Activated CD4-positive, alpha-beta T cell treated with anti-CD3 and anti-CD28 coated beads, Interleukin-2, amount 10 ng/mL, durations not matched to agents 7 days and 5 days (primary cell): Measurements from ENCODE around the gene OXA1L. TPM values are rescaled to one million over a fixed set of nuclear protein-coding genes. Genes with fewer than 3 reads are reported as not detected.
"Not testable (repeated sequence)": the region's sequence is repeated elsewhere in the genome, so short reads cannot be mapped to it uniquely, and the experiment has no call there.

Source experiments
- CTCF ChIA-PET: fragments of 350-600 bp; sonication (Branson Sonifier 250); formaldehyde crosslinking; loops from one replicate; lab custom pipeline; 2021; ENCODE audit warnings: antibody characterized with exemption; lab: Charles Lee
- POLR2A ChIA-PET: fragments of 350-600 bp; sonication (Branson Sonifier 250); formaldehyde crosslinking; loops from one replicate; lab custom pipeline; 2021; ENCODE audit warnings: antibody characterized with exemption; lab: Charles Lee
- DNase-seq: peaks from one replicate; pipeline ENCODE4 v3.0.0-alpha.2; 2020
- H3K27ac Mint-ChIP-seq: one replicate; pipeline ENCODE4 v1.8.0; 2021; ENCODE audit warnings: mild to moderate bottlenecking, moderate library complexity, mixed read lengths
- H3K27me3 Mint-ChIP-seq: one replicate; pipeline ENCODE4 v1.8.0; 2021; ENCODE audit warnings: mixed read lengths
- H3K36me3 Mint-ChIP-seq: one replicate; pipeline ENCODE4 v1.8.0; 2021; ENCODE audit warnings: low read depth, mixed read lengths
- H3K4me1 Mint-ChIP-seq: one replicate; pipeline ENCODE4 v1.8.0; 2021; ENCODE audit warnings: mixed read lengths
- H3K4me3 Mint-ChIP-seq: one replicate; pipeline ENCODE4 v1.8.0; 2021; ENCODE audit warnings: mild to moderate bottlenecking, moderate library complexity, mixed read lengths
- H3K9me3 Mint-ChIP-seq: one replicate; pipeline ENCODE4 v1.8.0; 2021; ENCODE audit warnings: mixed read lengths
- total RNA-seq, 2 experiments: library from RNA; stranded (reverse); gene quantifications; one replicate each; pipeline ENCODE4 v1.2.3, GENCODE V29; 2021

The OXA1L gene
- total RNA-seq, 2 experiments from 2014 or later: 122 to 141 TPM

GRCh38 chr14:22772725-22773124, 6.2 kb downstream of the OXA1L start:
- Mint-ChIP-seq H3K4me1 (peaks cover 18% of the 10 kb centered on the region), H3K4me3 (no peak overlapping the region), H3K27ac (no peak overlapping the region), H3K36me3 (peaks cover 60% of the 10 kb centered on the region), H3K9me3 (no peaks in the 10 kb centered on the region), H3K27me3 (no peaks in the 10 kb centered on the region)
- no peak for DNase-seq
- ChIA-PET POLR2A (no interaction called here), CTCF (interaction anchor here (1.0 to 1.9 kb wide), 2 partner anchors 10 to 203 kb away, joined by 5 to 12 read pairs; no protein-coding TSS in a partner anchor)

GRCh38 chr14:22773162-22774010, 6.9 kb downstream of the OXA1L start:
- POLR2A ChIA-PET: no interaction called here
- Mint-ChIP-seq H3K4me1 (peaks cover 11% of the 10 kb centered on the region), H3K9me3 (no peaks in the 10 kb centered on the region), H3K27ac (no peak overlapping the region), H3K36me3 (peaks cover 55% of the 10 kb centered on the region), H3K4me3 (no peak overlapping the region), H3K27me3 (no peaks in the 10 kb centered on the region)
- no peak for DNase-seq
- CTCF ChIA-PET: interaction anchor here (0.6 to 1.9 kb wide), 4 partner anchors 9 to 406 kb away, joined by 4 to 12 read pairs (median 5); no protein-coding TSS in a partner anchor

- CTCF ChIA-PET: interaction anchor here (0.5 to 1.9 kb wide), 5 partner anchors 7 to 720 kb away, joined by 3 to 12 read pairs (median 4); partner anchors contain the start of gene OXA1L
- H3K9me3 Mint-ChIP-seq: no peaks in the 10 kb centered on the region
- no peak overlapping the region for H3K27ac Mint-ChIP-seq
- no peak overlapping the region for H3K4me3 Mint-ChIP-seq
- H3K4me1 Mint-ChIP-seq: peaks cover 7% of the 10 kb centered on the region
- peaks cover 50% of the 10 kb centered on the region for H3K36me3 Mint-ChIP-seq
- DNase-seq: no peak
- POLR2A ChIA-PET: no interaction called here
- H3K27me3 Mint-ChIP-seq: no peaks in the 10 kb centered on the region
These were observed 7.7 kb downstream of the OXA1L start for GRCh38 chr14:22774011-22774706.

GRCh38 chr14:22776215-22776614, 9.7 kb downstream of the OXA1L start:
- Mint-ChIP-seq H3K27ac (no peak overlapping the region), H3K36me3 (peaks cover 29% of the 10 kb centered on the region), H3K4me3 (no peak overlapping the region), H3K27me3 (no peaks in the 10 kb centered on the region), H3K4me1 (peaks cover 2% of the 10 kb centered on the region), H3K9me3 (no peaks in the 10 kb centered on the region)
- ChIA-PET CTCF (no interaction called here), POLR2A (no interaction called here)
- no peak for DNase-seq

DNA sequence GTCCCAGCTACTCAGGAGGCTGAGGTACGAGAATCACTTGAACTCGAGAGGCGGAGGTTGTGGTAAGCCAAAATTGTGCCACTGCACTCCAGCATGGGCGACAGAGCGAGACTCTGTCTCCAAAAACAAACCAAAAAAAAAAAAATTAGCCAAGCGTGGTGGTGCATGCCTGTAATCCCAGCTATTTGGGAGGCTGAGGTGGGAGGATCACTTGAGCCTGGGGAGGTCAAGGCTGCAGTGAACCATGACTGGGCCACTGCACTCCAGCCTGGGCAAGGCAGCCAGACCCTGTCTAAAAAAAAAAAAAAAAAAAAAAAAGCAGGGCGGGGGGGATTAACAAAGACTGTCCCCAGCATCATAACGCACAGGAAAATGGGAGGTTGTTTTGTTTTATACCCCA, 10.4 kb downstream of the OXA1L start:
- H3K9me3 Mint-ChIP-seq, H3K27ac Mint-ChIP-seq, H3K27me3 Mint-ChIP-seq, H3K4me1 Mint-ChIP-seq, DNase-seq, H3K4me3 Mint-ChIP-seq, POLR2A ChIA-PET: not testable (repeated sequence)
- peaks cover 23% of the 10 kb centered on the region for H3K36me3 Mint-ChIP-seq
- CTCF ChIA-PET: interaction anchor here (0.6 kb wide), 1 partner anchor 113 kb away, joined by 3 read pairs; no protein-coding TSS in a partner anchor

DNA sequence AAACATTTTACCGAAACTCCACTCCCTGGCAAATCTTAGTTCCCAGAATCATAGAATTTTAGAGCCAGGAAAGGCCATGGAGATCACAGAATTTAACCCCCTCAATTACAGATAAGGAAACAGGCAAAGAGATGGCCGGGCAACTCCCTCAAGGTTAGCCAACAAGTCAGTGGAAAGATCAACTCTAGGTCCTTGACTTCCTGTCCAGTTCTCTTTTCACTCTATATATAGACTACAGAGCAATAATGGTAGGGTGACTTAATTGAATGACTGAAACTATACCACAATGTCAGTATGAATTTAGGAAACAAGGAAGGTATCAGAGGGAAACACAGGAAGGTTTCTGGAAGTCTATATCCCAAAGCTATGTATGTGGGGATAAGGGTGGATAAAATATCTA, 11.6 kb downstream of the OXA1L start:
- Mint-ChIP-seq H3K4me1 (no peaks in the 10 kb centered on the region), H3K9me3 (no peaks in the 10 kb centered on the region), H3K4me3 (no peak overlapping the region), H3K27me3 (no peaks in the 10 kb centered on the region), H3K36me3 (peaks cover 14% of the 10 kb centered on the region), H3K27ac (no peak overlapping the region)
- no peak for DNase-seq
- POLR2A ChIA-PET: interaction anchor here (1.1 kb wide), 1 partner anchor 86 kb away, joined by 5 read pairs; no protein-coding TSS in a partner anchor
- CTCF ChIA-PET: interaction anchor here (0.7 to 1.3 kb wide), 3 partner anchors 12 to 212 kb away, joined by 3 to 5 read pairs (median 4); partner anchors contain the start of gene OXA1L

GRCh38 chr14:22780105-22780679, 13.7 kb downstream of the OXA1L start:
- Mint-ChIP-seq H3K9me3 (no peaks in the 10 kb centered on the region), H3K4me3 (no peak overlapping the region), H3K27me3 (no peaks in the 10 kb centered on the region), H3K36me3 (no peaks in the 10 kb centered on the region), H3K27ac (no peak overlapping the region), H3K4me1 (no peaks in the 10 kb centered on the region)
- no peak for DNase-seq
- ChIA-PET POLR2A (no interaction called here), CTCF (interaction anchor here (1.9 kb wide), 1 partner anchor 210 kb away, joined by 4 read pairs; no protein-coding TSS in a partner anchor)

DNA sequence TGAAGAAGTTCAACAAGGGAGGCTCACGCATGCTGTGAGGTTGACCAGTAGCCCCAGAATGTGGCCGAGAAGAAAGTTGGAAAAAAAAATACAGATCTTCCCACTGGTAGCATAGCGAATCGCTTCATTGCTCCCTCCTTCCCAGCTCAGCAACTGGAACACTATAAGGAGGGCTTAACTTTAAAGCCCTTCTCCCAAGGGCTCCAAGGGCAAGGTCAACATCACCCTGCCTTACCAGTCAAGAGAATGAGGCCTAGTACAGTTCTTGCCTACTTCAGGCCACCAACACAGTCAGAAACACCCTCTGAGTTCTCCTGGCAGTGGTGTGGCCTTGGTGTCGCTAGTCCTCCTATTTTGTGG, 14.4 kb downstream of the OXA1L start:
- H3K27me3 Mint-ChIP-seq: no peaks in the 10 kb centered on the region
- H3K27ac Mint-ChIP-seq: no peak overlapping the region
- ChIA-PET CTCF (interaction anchor here (1.2 to 1.9 kb wide), 2 partner anchors 137 to 211 kb away, joined by 3 to 4 read pairs; no protein-coding TSS in a partner anchor), POLR2A (no interaction called here)
- no peaks in the 10 kb centered on the region for H3K4me1 Mint-ChIP-seq
- DNase-seq: no peak
- no peaks in the 10 kb centered on the region for H3K9me3 Mint-ChIP-seq
- H3K36me3 Mint-ChIP-seq: no peaks in the 10 kb centered on the region
- H3K4me3 Mint-ChIP-seq: no peak overlapping the region

GRCh38 chr14:22781301-22781991, 15.0 kb downstream of the OXA1L start:
- Mint-ChIP-seq H3K4me1 (no peaks in the 10 kb centered on the region), H3K36me3 (no peaks in the 10 kb centered on the region), H3K4me3 (no peak overlapping the region), H3K9me3 (no peaks in the 10 kb centered on the region), H3K27me3 (no peaks in the 10 kb centered on the region), H3K27ac (no peak overlapping the region)
- ChIA-PET CTCF (interaction anchor here (0.8 to 2.2 kb wide), 4 partner anchors 8 to 211 kb away, joined by 3 to 12 read pairs (median 4); no protein-coding TSS in a partner anchor), POLR2A (interaction anchor here (0.7 kb wide), 1 partner anchor 224 kb away, joined by 4 read pairs; no protein-coding TSS in a partner anchor)
- DNase-seq: no peak

DNA sequence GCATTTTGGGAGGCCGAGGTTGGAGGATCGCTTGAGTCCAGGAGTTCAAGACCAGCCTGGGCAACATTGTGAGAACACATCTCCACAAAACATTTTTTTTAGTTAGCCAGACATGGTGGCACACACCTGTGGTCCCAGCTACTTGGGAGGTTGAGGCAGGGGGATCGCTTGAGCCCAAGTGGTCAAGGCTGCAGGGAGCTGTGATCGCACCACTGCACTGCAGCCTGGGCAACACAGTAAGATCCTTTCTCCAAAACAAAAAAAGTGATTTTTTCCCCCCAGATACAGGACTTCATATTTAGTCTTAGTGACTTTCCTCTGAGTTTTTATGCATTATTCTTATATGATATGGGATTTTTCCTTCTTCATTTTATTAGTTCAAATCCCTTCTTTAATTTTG, 20.2 kb downstream of the OXA1L start:
- ChIA-PET CTCF (no interaction called here), POLR2A (no interaction called here)
- DNase-seq: no peak
- Mint-ChIP-seq H3K9me3 (no peaks in the 10 kb centered on the region), H3K4me3 (no peak overlapping the region), H3K27me3 (no peaks in the 10 kb centered on the region), H3K27ac (no peak overlapping the region), H3K4me1 (peaks cover 4% of the 10 kb centered on the region), H3K36me3 (no peaks in the 10 kb centered on the region)

GRCh38 chr14:22791301-22791700, 24.8 kb downstream of the OXA1L start:
- POLR2A ChIA-PET: no interaction called here
- CTCF ChIA-PET: no interaction called here
- Mint-ChIP-seq H3K27ac (no peak overlapping the region), H3K4me1 (peaks cover 4% of the 10 kb centered on the region), H3K27me3 (peaks cover 2% of the 10 kb centered on the region), H3K36me3 (no peaks in the 10 kb centered on the region), H3K9me3 (no peaks in the 10 kb centered on the region), H3K4me3 (no peak overlapping the region)
- DNase-seq: no peak

DNA sequence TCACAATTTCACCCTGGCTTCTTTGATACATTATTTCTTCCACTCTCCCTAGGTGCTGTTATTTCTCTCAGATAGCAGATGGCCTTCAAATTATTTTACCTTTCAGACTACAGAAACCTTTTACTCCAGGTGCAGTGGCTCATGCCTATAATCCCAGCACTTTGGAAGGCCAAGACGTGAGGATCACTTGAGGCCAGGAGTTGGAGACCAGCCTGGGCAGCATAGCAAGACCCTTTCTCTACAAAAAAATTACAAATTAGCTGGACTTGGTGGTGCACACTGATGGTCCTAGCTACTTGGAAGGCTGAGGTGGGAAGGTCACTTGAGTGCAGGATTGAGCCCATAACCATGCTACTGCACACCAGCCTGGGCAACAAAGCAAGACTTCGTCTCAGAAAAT, 25.7 kb downstream of the OXA1L start:
- H3K9me3 Mint-ChIP-seq: no peaks in the 10 kb centered on the region
- POLR2A ChIA-PET: no interaction called here
- no peak overlapping the region for H3K4me3 Mint-ChIP-seq
- H3K27ac Mint-ChIP-seq: no peak overlapping the region
- H3K27me3 Mint-ChIP-seq: peaks cover 2% of the 10 kb centered on the region
- CTCF ChIA-PET: no interaction called here
- no peaks in the 10 kb centered on the region for H3K36me3 Mint-ChIP-seq
- H3K4me1 Mint-ChIP-seq: peaks cover 4% of the 10 kb centered on the region
- DNase-seq: no peak
